RCC 7860 (cell line): Measurements from ENCODE around the gene SLC45A2.
"Not testable (repeated sequence)": the region's sequence is repeated elsewhere in the genome, so short reads cannot be mapped to it uniquely, and the experiment has no call there.

ENCODE experiments used
- DNase-seq: peaks from one replicate; pipeline ENCODE4 v3.0.0-alpha.2; 2015; ENCODE audit warnings: low spot score
- FAIRE-seq: peaks from 2 replicates; lab custom pipeline; 2012; peaks lifted over from hg19 to GRCh38; lab: Jason Lieb, UNC

The SLC45A2 gene, protein sequence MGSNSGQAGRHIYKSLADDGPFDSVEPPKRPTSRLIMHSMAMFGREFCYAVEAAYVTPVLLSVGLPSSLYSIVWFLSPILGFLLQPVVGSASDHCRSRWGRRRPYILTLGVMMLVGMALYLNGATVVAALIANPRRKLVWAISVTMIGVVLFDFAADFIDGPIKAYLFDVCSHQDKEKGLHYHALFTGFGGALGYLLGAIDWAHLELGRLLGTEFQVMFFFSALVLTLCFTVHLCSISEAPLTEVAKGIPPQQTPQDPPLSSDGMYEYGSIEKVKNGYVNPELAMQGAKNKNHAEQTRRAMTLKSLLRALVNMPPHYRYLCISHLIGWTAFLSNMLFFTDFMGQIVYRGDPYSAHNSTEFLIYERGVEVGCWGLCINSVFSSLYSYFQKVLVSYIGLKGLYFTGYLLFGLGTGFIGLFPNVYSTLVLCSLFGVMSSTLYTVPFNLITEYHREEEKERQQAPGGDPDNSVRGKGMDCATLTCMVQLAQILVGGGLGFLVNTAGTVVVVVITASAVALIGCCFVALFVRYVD

DNA sequence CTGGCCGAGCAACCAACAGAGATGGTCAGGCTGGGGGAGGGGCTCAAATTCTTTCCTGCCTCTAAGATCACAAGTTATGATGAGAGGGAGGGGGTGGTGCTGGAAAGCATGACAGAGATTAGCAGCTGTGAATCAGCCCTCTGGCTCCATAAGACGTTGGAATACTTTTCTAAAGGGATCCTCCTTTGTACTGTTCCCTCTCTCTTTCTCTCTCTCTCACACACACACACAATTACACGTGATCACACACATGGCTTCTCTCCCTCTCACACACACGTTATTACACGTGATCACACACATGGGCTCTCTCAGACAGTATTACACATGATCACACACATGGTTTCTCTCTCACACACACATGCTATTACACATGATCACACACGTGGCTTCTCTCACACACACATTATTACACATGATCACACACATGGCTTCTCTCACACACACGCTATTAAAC lies at the start of gene SLC45A2:
Gene SLC45A2 (minus strand): TSS at position 23 of the 454 bp plus-strand sequence. CDS start 110 bp downstream, outside the sequence.
- DNase-seq (no peak), FAIRE-seq (no peak)

DNA sequence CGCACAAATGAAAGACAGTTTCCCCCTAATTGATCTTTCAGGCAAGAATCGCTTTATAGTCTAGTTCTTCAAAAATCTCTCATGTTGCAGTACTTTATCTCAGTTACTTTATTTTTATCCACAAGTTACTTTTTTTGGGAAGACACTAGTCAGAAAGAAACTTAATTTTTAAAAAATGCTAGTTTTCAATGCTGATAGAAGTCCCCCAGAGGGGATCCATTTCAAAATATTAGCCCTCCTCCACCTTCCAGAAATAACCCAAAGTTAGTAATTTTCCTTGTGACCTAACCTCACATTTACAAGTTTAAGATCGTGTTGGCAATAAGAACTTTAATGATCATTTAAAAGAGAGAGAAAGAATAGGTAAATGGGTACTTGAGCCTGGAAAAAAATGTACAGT lies 47.5 kb upstream of the SLC45A2 start:
- FAIRE-seq, result no peak
- no peak for DNase-seq

- FAIRE-seq (peak; percentile 69), DNase-seq (no peak)
Observed at GRCh38 chr5:34031117-34031516, 46.6 kb upstream of the SLC45A2 start.

DNA sequence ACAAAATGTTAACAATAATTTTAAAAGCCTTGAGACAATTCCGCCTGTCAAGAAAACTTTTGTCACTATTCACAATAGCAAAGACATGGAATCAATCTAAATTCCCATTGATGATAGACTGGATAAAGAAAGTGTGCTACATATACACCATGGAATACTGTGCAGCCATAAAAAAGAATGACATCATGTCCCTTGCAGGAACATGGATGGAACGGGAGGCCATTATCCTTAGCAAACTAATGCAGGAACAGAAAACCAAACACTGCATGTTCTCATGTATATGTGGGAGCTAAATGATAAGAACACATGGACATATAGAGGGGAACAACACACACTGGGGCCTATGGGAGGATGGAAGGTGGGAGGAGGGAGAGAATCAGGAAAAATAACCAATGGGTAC lies 46.1 kb upstream of the SLC45A2 start:
- not testable (repeated sequence) for FAIRE-seq, DNase-seq

- FAIRE-seq (peak; percentile 93), DNase-seq (no peak)
Observed at GRCh38 chr5:34030048-34030447, 45.6 kb upstream of the SLC45A2 start.

DNA sequence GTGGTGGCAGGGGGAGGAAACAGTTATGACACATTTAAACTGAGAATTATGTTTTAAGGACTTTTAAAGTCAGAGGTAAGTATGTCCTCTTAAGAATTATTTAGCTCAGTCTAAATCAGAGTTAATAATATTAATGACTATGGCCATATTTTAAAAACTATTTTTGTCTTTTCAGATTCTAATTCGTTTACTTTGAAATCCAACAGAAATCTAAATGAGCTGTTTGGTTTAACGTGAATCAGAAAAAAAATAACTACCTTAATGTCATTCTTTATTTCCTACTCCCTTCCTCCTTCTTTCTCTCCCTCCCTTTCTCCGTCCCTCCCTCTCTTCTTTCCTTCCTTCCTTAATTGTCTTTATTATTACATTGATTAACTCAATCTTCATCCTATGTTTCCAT lies 43.9 kb upstream of the SLC45A2 start:
- FAIRE-seq, result no peak

DNA sequence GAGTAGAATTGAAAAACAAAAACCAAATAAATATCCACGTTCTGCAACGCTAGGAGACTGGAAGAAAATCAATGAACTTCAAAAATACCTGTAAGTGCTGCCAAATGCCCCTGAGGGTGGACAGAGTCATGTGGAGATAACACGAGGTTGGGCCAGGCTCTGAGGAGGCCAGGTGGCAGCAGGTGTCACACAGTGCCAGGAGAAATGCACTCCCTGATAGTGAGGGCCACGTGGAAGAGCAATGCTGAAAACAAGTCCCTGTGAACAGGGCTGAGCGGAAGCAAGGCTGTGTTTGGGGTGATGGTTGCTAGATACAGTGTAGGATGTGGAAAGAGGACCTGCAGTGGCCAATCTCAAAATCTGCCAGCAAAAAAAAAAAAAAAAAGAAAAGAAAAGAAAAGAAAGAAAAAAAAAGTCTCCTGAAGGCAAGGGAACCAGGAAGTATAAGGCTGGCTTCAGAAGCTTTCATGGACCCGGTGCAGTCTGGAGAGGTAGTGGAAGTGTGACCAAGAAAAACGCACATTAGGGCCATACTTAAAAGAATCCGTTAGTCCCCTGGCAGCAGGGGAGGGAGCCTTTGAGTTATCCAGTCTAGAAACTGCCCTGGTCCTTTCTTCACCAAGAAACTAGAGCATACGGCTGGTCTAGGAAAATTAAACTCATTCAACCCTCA lies 41.7 kb upstream of the SLC45A2 start:
- DNase-seq (no peak), FAIRE-seq (no peak)

More for the DNA sequence above, 43.9 kb upstream of the SLC45A2 start:
- no peak for DNase-seq

DNA sequence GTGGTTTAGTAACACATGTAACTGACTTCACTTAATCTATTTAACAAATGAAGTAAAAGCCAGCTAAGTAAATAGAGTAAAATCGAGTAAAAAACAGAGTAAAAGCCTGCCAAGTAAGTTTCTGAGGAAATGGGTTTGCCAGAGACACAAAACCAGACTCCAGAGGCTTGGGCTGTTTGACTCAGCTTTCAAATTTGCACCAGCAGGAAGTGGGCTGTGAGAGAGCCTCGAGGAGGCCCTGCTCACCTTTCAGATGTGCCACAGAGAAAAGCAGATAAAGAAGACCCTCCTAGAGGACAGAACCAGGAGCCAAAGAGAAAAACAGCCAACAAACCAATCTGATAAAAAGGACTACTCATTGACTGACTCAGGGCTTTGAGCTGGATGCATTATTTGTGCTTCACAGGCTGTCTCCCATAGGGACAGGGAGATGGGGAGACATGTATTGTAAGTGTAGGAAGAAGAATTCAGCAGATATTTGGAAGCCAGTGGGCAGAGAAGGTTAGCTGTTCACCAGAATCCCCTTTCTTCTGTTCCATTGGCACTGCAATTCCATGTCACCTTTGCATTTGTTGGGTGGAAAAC lies 37.7 kb upstream of the SLC45A2 start:
- no peak for DNase-seq
- peak; percentile 30 for FAIRE-seq

- DNase-seq (no peak), FAIRE-seq (no peak)
Observed at GRCh38 chr5:34021334-34021733, 36.8 kb upstream of the SLC45A2 start.

GRCh38 chr5:34020726-34021125 lies 36.2 kb upstream of the SLC45A2 start:
- DNase-seq (no peak), FAIRE-seq (no peak)

DNA sequence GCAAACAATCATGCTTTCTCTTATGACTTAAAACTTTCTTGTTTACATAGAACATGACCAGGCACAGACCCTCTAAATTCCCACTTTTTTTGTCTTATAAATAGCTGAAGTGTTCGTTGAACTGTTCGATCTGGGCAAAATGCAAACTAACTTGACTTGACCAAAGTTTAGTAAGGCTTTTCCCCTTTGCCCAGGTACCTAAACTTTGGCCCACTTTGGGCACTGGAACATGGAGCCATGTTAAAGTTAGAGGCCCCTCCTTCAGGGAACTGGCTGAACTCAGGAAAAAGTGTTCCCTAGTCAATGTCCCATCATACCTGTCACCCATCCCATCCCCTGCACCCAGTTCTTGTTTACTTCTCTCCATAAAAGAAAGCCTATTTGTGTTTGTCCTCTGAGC lies 32.8 kb upstream of the SLC45A2 start:
- FAIRE-seq (no peak), DNase-seq (no peak)

DNA sequence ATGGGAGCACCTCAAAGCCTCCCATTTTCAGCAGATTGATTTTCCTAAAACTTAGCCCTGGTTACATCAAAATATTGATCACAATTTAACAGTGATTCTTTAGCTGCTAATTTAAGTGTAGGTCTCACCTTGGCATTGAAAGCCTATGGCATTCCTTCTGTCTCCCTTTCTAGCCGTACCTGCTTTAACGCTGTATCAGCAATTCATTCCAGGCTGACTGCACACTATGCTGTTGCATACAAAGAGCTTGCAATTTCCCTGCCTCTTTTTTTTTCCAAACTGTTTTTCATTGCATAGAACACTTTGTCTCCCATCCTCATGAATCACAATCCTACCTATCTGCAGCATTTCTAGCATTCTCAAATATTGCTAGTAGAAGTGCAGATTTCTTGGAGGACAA lies 32.3 kb upstream of the SLC45A2 start:
- FAIRE-seq (no peak), DNase-seq (no peak)

- no peak for FAIRE-seq
Observed at GRCh38 chr5:34016222-34016621, 31.7 kb upstream of the SLC45A2 start.

DNA sequence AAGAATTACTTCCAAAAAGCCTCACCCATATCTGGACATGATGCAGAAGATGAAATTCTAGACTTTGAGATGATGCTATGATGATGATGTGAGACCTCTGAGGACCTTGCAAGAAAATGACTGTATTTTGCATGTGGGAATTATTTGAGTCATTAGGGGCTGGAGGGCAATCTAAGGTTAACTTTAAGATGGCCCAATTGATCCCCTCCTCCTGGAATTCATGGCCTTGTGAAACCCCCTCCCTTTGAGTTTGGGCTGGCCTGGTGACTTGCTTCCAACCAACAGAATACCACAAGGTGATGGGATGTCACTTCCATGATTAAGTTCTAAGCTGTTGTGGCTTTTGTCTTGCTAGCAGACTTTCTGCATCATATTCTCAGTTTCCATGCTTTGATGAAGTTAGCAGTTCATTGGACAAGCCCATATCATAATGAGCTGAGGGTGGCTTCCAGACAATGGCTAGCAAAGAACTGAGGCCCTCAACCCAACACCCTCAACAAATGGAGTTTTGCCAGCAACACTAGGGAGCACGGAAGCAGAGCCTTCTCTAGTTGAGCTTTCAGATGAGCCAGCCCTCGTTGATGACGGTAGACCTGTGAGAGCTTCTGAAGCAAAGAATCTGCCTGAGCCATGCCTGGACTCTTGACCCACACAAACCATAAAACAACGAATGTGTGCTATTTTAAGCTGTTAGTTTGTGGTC lies 30.8 kb upstream of the SLC45A2 start:
- no peak for FAIRE-seq

More at GRCh38 chr5:34016222-34016621, 31.7 kb upstream of the SLC45A2 start:
- DNase-seq, result no peak

DNA sequence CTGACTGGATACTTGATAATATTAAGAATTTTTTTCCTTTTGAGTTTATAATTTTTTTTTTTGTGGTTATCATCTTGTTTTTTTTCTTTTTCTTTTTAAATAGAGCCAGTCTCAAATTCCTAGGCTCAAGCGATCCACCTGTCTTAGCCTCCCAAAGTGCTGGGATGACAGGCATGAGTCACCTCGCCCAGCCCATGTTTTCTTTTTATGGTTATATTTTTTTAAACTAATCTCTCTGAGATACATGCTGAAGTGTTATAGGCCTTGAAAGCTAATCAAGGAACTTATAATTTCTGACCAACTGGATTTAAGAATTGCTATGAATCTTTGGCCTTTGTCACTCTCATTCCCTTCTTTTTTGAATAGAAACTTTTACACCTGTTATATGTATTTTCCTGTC lies 30.1 kb upstream of the SLC45A2 start:
- FAIRE-seq (no peak), DNase-seq (no peak)

More for the DNA sequence above, 30.8 kb upstream of the SLC45A2 start:
- no peak for DNase-seq

DNA sequence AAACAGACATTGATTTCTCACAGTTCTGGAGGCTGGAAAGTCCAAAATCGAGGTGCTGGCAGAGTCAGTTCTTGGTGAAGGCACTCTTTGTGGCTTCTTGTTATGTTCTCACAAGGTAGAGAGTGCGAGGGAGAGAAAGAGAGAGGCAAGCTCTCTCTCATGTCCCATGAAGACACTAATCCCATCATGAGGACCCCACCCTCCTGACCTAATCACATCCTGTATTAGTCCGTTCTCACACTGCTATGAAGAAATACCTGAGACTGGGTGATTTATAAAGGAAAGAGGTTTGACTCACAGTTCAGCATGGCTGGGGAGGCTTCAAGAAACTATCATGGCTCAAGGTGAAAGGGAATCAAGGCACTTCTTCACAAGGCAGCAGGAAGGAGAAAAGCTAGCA lies 29.1 kb upstream of the SLC45A2 start:
- no peak for DNase-seq
- no peak for FAIRE-seq

DNA sequence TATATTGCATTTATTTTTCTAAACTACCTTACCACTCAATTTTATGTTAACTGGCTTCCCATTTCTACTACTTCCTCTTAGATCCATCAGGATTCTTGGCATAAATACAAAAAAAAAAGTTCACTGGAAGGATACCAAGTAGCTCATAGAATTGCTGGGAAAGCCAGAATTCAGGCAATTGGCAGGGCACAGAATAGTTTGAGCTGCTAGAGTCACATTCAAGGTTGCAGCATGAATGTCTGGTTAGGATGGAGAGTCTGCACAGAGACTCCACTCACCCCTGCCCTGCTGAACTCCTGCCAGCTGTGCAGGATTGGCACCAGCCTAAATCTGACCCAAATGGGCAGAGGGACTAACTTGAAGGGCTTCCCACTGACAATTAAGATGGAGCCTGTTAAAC lies 28.3 kb upstream of the SLC45A2 start:
- DNase-seq (no peak), FAIRE-seq (peak; percentile 52)

DNA sequence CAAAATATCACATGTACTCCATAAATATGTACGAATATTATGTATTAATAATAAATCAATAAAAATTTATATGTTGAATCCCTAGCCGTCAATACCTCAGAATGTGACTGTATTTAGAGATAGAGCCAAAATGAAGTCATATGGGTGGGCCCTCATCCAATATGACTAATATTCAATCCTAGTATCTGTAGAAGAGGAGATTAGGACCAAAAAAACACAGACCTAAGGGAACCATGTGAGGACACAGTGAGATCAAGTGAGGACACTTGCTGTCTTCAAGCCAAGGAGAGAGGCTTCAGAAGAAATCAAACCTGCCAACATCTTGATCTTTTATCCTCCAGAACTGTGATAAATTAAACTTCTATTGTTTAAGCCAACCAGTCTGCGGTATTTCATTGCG lies 27.0 kb upstream of the SLC45A2 start:
- FAIRE-seq, result no peak
- no peak for DNase-seq

DNA sequence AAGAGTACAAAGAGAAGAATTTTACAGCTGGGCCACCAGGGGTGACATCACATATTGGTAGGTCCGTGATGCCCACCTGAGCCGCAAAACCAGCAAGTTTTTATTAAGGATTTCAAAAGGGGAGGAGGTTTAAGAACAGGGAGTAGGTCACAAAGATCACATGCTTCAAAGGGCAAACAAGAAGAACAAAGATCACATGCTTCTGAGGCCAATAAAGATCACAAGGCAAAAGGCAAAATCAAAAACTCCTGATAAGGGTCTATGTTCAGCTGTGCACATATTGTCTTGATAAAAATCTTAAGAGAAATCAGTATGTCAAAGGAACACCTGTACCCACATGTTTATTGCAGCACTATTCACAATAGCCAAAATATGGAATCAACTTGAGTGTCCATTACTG lies 25.7 kb upstream of the SLC45A2 start:
- not testable (repeated sequence) for DNase-seq, FAIRE-seq

DNA sequence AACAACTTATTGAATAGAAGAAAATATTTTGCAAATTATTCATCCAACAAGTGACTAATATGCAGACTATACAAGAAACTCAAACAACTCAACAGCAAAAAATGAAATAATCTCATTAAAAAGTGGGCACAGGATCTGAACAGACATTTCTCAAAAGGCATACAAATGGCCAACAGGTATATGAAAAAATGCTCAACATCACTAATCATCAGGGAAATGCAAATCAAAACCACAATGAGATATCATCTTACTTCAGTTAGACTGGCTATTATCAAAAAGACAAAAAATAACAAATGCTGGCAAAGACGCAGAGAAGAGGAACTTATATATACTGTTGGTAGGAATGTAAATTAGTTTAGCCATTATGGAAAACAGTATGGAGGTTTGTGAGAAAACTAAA lies 25.1 kb upstream of the SLC45A2 start:
- DNase-seq, result no peak
- no peak for FAIRE-seq

DNA sequence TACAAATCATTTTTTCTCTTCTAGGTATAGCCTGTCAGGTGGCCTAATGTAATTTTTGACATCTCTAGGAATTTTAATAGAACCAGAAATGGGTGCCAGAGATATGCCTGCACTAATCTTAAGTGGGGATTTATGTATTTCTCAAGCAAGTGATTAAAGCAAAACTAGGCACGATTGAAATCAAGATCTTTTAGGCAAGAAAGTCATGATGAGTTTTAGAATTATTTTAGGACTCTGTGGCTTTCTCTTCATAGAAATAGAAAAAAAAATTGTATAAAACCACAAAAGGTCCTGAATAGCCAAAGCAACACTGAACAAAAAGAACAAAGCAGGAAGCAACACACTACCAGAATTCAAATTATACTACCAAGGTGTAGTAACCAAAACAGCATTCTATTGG lies 24.3 kb upstream of the SLC45A2 start:
- FAIRE-seq, result no peak
- DNase-seq, result no peak
